Measurements from ENCODE around the gene SAPCD2. TPM values are rescaled to one million over a fixed set of nuclear protein-coding genes. Genes with fewer than 3 reads are reported as not detected.

Gene SAPCD2
- polyA plus RNA-seq, 1 donor (not counting 4 experiments of a cell fraction or from before 2014, with no cell fraction given) = 1.6 TPM

DNA sequence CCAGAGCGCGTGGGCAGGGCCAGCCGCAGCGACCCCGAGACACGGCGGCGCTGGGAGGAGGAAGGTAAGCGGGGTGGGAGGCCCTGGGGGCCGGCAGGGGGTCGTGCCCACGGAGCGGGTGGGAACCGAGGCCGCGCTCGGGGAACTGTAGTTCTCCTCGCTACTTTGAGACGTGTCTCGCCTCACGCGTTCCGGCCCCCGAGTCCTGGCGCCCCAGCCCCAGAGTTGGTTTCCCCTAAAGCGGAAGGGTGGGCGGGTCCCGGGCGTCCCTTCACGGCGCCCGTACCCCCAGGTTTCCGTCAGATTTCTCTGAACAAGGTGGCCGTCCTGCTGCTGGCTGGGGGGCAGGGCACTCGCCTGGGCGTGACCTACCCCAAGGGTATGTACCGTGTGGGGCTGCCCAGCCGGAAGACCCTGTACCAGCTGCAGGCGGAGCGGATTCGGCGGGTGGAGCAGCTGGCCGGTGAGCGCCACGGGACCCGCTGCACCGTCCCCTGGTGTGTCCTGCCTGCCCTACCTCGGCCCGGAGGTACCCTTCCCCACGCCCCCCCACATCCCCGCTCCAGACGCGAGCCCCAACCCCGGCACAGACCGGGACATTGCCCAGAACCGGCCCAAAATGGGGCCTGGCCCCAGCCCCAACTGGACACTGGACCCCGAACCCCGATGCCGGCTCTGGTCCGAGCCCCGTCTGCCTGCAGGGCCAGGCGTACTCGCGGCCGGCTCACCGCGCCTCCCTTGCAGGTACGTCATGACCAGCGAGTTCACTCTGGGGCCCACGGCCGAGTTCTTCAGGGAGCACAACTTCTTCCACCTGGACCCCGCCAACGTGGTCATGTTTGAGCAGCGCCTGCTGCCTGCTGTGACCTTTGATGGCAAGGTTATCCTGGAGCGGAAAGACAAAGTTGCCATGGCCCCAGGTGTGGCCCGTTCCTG, 7.7 kb upstream of the SAPCD2 start:
- FAIRE-seq = no peak
- H2AFZ ChIP-seq (ENCODE audit: control insufficient read depth, low read length) = peak overlapping the region; percentile 43
- no peak for DNase-seq (ENCODE audit: low read depth, low spot score)
- peak overlapping the region; percentile 50 to 67 (median 57) for H3K4me3 ChIP-seq (ENCODE audit: control insufficient read depth in 2 of 3, extremely low read depth in 1 of 3, insufficient read depth in 2 of 3, low read depth in 1 of 3, low read length in 3 of 3)
- no peak overlapping the region for H3K27ac ChIP-seq (ENCODE audit: control insufficient read depth, insufficient read depth, low read length)
- dilution Hi-C loops (cut with MboI; ENCODE audit: extremely low pct_ligation_motif_present, low sequenced_read_pairs) = no loop called here
- TF ChIP-seq, protein P1, sequence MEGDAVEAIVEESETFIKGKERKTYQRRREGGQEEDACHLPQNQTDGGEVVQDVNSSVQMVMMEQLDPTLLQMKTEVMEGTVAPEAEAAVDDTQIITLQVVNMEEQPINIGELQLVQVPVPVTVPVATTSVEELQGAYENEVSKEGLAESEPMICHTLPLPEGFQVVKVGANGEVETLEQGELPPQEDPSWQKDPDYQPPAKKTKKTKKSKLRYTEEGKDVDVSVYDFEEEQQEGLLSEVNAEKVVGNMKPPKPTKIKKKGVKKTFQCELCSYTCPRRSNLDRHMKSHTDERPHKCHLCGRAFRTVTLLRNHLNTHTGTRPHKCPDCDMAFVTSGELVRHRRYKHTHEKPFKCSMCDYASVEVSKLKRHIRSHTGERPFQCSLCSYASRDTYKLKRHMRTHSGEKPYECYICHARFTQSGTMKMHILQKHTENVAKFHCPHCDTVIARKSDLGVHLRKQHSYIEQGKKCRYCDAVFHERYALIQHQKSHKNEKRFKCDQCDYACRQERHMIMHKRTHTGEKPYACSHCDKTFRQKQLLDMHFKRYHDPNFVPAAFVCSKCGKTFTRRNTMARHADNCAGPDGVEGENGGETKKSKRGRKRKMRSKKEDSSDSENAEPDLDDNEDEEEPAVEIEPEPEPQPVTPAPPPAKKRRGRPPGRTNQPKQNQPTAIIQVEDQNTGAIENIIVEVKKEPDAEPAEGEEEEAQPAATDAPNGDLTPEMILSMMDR (optimal IDR thresholded peaks at IDR 0.05 in 1 of 3, IDR thresholded peaks at IDR 0.05 in 1 of 3, conservative IDR thresholded peaks at IDR 0.05 in 1 of 3; ENCODE audit: extremely low read depth in 1 of 3, insufficient read depth in 2 of 3, low read length in 3 of 3) = no peak
- peak; percentile 44 for TF ChIP-seq EZH2 (IDR thresholded peaks at IDR 0.05; ENCODE audit: low read length)
- peak overlapping the region; percentile 82 for H3K4me2 ChIP-seq (ENCODE audit: control insufficient read depth, extremely low read depth, insufficient read depth, low read depth, low read length)
- H3K27me3 ChIP-seq (ENCODE audit: control insufficient read depth, extremely low read depth, insufficient read depth, low read length) = no peaks in the 10 kb centered on the region
- no peaks in the 10 kb centered on the region for H3K9me1 ChIP-seq (ENCODE audit: control insufficient read depth, extremely low read depth, insufficient read depth, low read length)
- peak overlapping the region; percentile 54 for H3K9ac ChIP-seq (ENCODE audit: control insufficient read depth, extremely low read depth, insufficient read depth, low read length)
- H3K9me3 ChIP-seq (ENCODE audit: control insufficient read depth, low read depth, low read length) = no peaks in the 10 kb centered on the region
- no peaks in the 10 kb centered on the region for H3K79me2 ChIP-seq (ENCODE audit: control insufficient read depth, insufficient read depth, low read length)
- peaks cover 3 to 7% of the 10 kb centered on the region in 2 experiments for H3K36me3 ChIP-seq (ENCODE audit: control insufficient read depth in 2 of 2, extremely low read depth in 1 of 2, insufficient read depth in 2 of 2, low read length in 2 of 2)
- H4K20me1 ChIP-seq (ENCODE audit: control insufficient read depth, extremely low read depth, insufficient read depth, low read length) = no peaks in the 10 kb centered on the region
- peaks cover 16% of the 10 kb centered on the region for H3K4me1 ChIP-seq (ENCODE audit: control insufficient read depth, extremely low read depth, insufficient read depth, low read length)

DNA sequence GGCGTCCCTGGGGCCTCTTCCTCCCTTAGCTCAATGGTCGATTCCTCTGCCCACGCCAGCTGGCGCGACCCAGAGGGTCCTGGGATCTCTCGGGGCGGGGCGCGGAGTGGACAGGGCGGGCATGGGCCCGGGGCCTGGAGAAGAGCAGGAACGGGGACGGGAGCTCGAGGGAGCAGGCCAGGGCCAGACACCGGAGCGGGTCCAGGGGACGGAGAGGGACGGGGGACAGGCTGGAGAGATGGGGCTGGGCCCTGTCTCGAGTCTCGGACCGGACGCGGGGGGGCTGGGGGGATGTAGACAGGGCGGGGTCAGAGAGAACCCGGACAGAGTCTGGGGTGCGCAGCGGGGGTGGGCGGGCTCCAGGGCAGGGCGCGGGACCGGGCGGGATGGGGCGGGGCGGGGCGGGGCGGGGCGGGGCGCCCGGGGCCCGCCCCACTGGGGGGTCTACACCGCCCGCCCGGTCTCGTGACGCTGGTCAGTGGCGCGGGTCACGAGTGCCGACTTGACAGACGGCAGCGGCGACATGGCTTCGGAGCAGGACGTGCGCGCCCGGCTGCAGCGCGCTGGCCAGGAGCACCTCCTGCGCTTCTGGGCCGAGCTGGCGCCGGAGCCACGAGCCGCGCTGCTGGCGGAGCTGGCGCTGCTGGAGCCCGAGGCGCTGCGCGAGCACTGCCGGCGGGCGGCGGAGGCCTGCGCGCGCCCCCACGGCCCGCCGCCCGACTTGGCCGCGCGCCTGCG, 6.8 kb upstream of the SAPCD2 start, which contains the start of gene UAP1L1:
Gene UAP1L1 (plus strand): TSS at position 508 of the 738 bp plus-strand sequence. CDS start 16 bp downstream, at position 524.
- Histone ChIP-seq H3K9ac (ENCODE audit: control insufficient read depth, extremely low read depth, insufficient read depth, low read length) (peak within 1 kb of the TSS; percentile 54), H3K36me3 (ENCODE audit: control insufficient read depth in 2 of 2, extremely low read depth in 1 of 2, insufficient read depth in 2 of 2, low read length in 2 of 2) (peaks cover 0 to 5% of the 10 kb centered on the region in 2 experiments), H2AFZ (ENCODE audit: control insufficient read depth, low read length) (peak within 1 kb of the TSS; percentile 43), H3K27ac (ENCODE audit: control insufficient read depth, insufficient read depth, low read length) (no peak within 1 kb of the TSS), H3K27me3 (ENCODE audit: control insufficient read depth, extremely low read depth, insufficient read depth, low read length) (no peaks in the 10 kb centered on the region), H3K9me1 (ENCODE audit: control insufficient read depth, extremely low read depth, insufficient read depth, low read length) (no peaks in the 10 kb centered on the region), H3K4me3 (ENCODE audit: control insufficient read depth in 2 of 3, extremely low read depth in 1 of 3, insufficient read depth in 2 of 3, low read depth in 1 of 3, low read length in 3 of 3) (peak within 1 kb of the TSS; percentile 50 to 67 (median 57)), H4K20me1 (ENCODE audit: control insufficient read depth, extremely low read depth, insufficient read depth, low read length) (no peaks in the 10 kb centered on the region), H3K9me3 (ENCODE audit: control insufficient read depth, low read depth, low read length) (no peaks in the 10 kb centered on the region), H3K4me1 (ENCODE audit: control insufficient read depth, extremely low read depth, insufficient read depth, low read length) (peaks cover 11% of the 10 kb centered on the region), H3K4me2 (ENCODE audit: control insufficient read depth, extremely low read depth, insufficient read depth, low read depth, low read length) (peak within 1 kb of the TSS; percentile 82), H3K79me2 (ENCODE audit: control insufficient read depth, insufficient read depth, low read length) (no peaks in the 10 kb centered on the region)
- FAIRE-seq (no peak), DNase-seq (ENCODE audit: low read depth, low spot score) (no peak)
- no peak for TF ChIP-seq EZH2 (IDR thresholded peaks at IDR 0.05; ENCODE audit: low read length)
- TF ChIP-seq, protein P1 (optimal IDR thresholded peaks at IDR 0.05 in 1 of 3, IDR thresholded peaks at IDR 0.05 in 1 of 3, conservative IDR thresholded peaks at IDR 0.05 in 1 of 3; ENCODE audit: extremely low read depth in 1 of 3, insufficient read depth in 2 of 3, low read length in 3 of 3) = no peak
- dilution Hi-C loops (cut with MboI; ENCODE audit: extremely low pct_ligation_motif_present, low sequenced_read_pairs) = no loop called here
